ENCODE measurements around the gene GALNT11. TPM values are rescaled to one million over a fixed set of nuclear protein-coding genes. Genes with fewer than 3 reads are reported as not detected.

The GALNT11 gene
- total RNA-seq, 1 donor: 42.7 TPM

DNA sequence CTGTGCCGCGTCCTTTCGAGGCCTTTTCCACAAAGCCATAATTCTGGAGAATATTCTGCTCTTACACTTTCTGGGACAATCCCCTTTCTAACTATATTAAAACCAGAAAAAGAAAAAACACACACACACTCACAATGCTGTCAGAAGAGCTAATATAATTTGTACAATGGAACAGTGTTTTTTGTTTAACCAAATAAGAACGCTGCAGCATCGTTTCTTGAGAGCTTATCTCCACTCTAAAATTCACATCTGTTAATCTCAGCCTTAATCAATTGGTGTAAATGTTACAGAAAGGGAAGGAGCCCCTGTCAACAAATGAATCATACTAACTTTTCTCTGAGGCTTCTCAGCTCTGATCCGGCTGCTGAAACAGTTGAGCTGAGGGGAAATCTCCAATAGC, 123.9 kb downstream of the GALNT11 start:
- H3K4me2 ChIP-seq (ENCODE audit: insufficient read depth, low read length): no peak overlapping the region
- TF ChIP-seq, protein P1, sequence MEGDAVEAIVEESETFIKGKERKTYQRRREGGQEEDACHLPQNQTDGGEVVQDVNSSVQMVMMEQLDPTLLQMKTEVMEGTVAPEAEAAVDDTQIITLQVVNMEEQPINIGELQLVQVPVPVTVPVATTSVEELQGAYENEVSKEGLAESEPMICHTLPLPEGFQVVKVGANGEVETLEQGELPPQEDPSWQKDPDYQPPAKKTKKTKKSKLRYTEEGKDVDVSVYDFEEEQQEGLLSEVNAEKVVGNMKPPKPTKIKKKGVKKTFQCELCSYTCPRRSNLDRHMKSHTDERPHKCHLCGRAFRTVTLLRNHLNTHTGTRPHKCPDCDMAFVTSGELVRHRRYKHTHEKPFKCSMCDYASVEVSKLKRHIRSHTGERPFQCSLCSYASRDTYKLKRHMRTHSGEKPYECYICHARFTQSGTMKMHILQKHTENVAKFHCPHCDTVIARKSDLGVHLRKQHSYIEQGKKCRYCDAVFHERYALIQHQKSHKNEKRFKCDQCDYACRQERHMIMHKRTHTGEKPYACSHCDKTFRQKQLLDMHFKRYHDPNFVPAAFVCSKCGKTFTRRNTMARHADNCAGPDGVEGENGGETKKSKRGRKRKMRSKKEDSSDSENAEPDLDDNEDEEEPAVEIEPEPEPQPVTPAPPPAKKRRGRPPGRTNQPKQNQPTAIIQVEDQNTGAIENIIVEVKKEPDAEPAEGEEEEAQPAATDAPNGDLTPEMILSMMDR (IDR thresholded peaks at IDR 0.05; ENCODE audit: extremely low read depth, low read depth, low read length): no peak
- no peak overlapping the region for H3K4me3 ChIP-seq (ENCODE audit: insufficient read depth, low read length)
- no peak overlapping the region for H2AFZ ChIP-seq (ENCODE audit: low read length)
- peaks cover 16% of the 10 kb centered on the region for H3K4me1 ChIP-seq (ENCODE audit: insufficient read depth, low read length)
- peaks cover 73% of the 10 kb centered on the region for H3K36me3 ChIP-seq (ENCODE audit: insufficient read depth, low read length)
- H4K20me1 ChIP-seq (ENCODE audit: insufficient read depth, low read length): peaks cover 55% of the 10 kb centered on the region
- H3K27me3 ChIP-seq (ENCODE audit: insufficient read depth, low read length): no peaks in the 10 kb centered on the region
- H3K9me3 ChIP-seq (ENCODE audit: low read depth, low read length): no peaks in the 10 kb centered on the region
- H3K27ac ChIP-seq (ENCODE audit: low read depth, low read length): no peak overlapping the region
- H3K79me2 ChIP-seq (ENCODE audit: insufficient read depth, low read length): no peaks in the 10 kb centered on the region
- DNase-seq (ENCODE audit: insufficient read length, low spot score, missing footprints): no peak

DNA sequence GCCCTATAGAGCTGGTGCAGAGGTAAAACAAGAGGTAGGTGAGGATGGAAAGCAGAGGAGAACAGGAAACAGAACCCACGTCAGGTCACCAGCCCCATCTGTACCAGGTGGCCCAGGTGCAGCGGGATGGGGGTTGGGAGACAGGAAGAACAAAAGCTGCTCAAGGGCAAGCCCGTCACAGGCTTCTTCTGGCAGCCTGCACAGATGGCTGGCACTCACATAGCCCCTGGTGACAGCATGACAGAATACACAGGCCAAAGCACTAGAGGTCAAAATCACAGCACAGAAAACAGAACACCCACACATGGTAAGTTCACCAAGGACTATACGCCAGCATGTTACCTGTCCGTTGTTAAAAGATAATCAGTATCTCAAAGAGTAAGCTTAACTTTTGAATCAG, 126.8 kb downstream of the GALNT11 start:
- peaks cover 73% of the 10 kb centered on the region for H3K36me3 ChIP-seq (ENCODE audit: insufficient read depth, low read length)

DNA sequence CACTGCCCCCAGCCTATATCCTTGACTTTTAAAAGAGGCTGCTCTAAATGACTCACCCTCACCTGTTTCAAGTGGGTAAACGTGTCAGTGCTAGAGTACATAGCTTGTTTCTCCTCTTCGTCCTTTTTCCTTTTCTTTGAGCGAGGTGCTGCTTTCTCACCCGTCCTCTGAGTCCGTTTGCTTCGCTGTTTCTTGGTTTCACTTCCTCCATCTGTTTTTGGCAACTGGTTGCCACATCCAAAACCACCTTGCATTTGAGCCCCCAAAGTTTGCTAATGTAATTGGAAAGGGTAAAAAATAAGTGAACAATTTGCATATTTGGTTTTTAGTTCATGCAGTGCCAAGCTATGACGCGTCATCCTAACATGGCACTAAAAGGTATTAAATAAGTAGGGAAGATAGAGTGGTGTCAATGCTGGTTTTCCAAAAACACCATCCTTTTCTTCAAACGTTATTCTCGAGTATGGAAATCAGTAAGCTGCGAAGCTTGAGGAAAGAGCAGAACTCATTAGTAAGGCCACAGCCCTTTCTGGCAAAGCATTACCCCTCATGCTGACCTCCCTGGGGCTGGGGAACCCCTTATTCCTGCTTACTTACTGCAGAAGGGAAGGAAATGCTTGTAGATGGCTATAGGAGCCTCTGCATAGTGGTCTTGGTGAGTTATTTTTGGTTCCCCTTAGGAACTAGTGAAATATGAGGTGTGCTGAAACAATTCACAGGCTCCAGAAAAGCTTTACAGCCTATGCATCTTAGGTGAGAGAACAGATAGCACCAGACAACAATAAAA, 133.5 kb downstream of the GALNT11 start:
- Histone ChIP-seq H3K36me3 (ENCODE audit: insufficient read depth, low read length) (peaks cover 75% of the 10 kb centered on the region), H4K20me1 (ENCODE audit: insufficient read depth, low read length) (no peaks in the 10 kb centered on the region), H3K9me3 (ENCODE audit: low read depth, low read length) (no peaks in the 10 kb centered on the region), H3K4me2 (ENCODE audit: insufficient read depth, low read length) (no peak overlapping the region), H3K4me3 (ENCODE audit: insufficient read depth, low read length) (no peak overlapping the region), H3K27me3 (ENCODE audit: insufficient read depth, low read length) (no peaks in the 10 kb centered on the region), H3K27ac (ENCODE audit: low read depth, low read length) (no peak overlapping the region), H3K4me1 (ENCODE audit: insufficient read depth, low read length) (no peaks in the 10 kb centered on the region), H2AFZ (ENCODE audit: low read length) (no peak overlapping the region), H3K79me2 (ENCODE audit: insufficient read depth, low read length) (no peaks in the 10 kb centered on the region)
- DNase-seq (ENCODE audit: insufficient read length, low spot score, missing footprints): no peak
- TF ChIP-seq, protein P1 (IDR thresholded peaks at IDR 0.05; ENCODE audit: extremely low read depth, low read depth, low read length): no peak

More for the DNA sequence above, 126.8 kb downstream of the GALNT11 start:
- peaks cover 28% of the 10 kb centered on the region for H4K20me1 ChIP-seq (ENCODE audit: insufficient read depth, low read length)
- H2AFZ ChIP-seq (ENCODE audit: low read length): no peak overlapping the region
- H3K4me2 ChIP-seq (ENCODE audit: insufficient read depth, low read length): no peak overlapping the region
- H3K9me3 ChIP-seq (ENCODE audit: low read depth, low read length): no peaks in the 10 kb centered on the region
- TF ChIP-seq, protein P1 (IDR thresholded peaks at IDR 0.05; ENCODE audit: extremely low read depth, low read depth, low read length): no peak
- H3K4me3 ChIP-seq (ENCODE audit: insufficient read depth, low read length): no peak overlapping the region
- no peaks in the 10 kb centered on the region for H3K79me2 ChIP-seq (ENCODE audit: insufficient read depth, low read length)
- no peaks in the 10 kb centered on the region for H3K4me1 ChIP-seq (ENCODE audit: insufficient read depth, low read length)
- no peak overlapping the region for H3K27ac ChIP-seq (ENCODE audit: low read depth, low read length)
- no peaks in the 10 kb centered on the region for H3K27me3 ChIP-seq (ENCODE audit: insufficient read depth, low read length)
- DNase-seq (ENCODE audit: insufficient read length, low spot score, missing footprints): no peak

DNA sequence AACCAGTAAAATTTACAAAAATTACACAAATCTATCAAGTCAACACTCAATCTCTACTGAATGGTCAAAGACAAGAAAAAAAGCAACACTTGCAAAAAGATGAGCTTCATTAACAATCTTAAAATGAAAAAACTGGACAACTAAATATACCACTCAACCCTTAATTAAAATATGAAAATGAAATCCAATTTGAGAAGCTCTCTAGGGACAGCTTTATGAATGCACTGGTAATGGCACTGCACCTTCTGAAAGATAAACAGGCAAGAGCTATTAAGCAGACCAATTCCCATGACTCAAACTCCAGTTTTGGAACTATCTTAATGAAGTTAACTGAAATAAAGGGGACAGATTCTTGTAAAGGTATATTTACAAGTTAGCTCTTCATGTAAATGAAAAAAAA, 135.7 kb downstream of the GALNT11 start:
- no peak overlapping the region for H3K4me2 ChIP-seq (ENCODE audit: insufficient read depth, low read length)
- H3K27ac ChIP-seq (ENCODE audit: low read depth, low read length): no peak overlapping the region
- DNase-seq (ENCODE audit: insufficient read length, low spot score, missing footprints): no peak
- H3K4me1 ChIP-seq (ENCODE audit: insufficient read depth, low read length): no peaks in the 10 kb centered on the region
- H3K79me2 ChIP-seq (ENCODE audit: insufficient read depth, low read length): no peaks in the 10 kb centered on the region
- peaks cover 59% of the 10 kb centered on the region for H3K36me3 ChIP-seq (ENCODE audit: insufficient read depth, low read length)
- no peaks in the 10 kb centered on the region for H3K9me3 ChIP-seq (ENCODE audit: low read depth, low read length)
- H2AFZ ChIP-seq (ENCODE audit: low read length): no peak overlapping the region
- H3K4me3 ChIP-seq (ENCODE audit: insufficient read depth, low read length): no peak overlapping the region
- no peaks in the 10 kb centered on the region for H4K20me1 ChIP-seq (ENCODE audit: insufficient read depth, low read length)
- TF ChIP-seq, protein P1 (IDR thresholded peaks at IDR 0.05; ENCODE audit: extremely low read depth, low read depth, low read length): no peak
- no peaks in the 10 kb centered on the region for H3K27me3 ChIP-seq (ENCODE audit: insufficient read depth, low read length)
